Hematopoietic multipotent progenitor cell (in vitro differentiated cells): Measurements from ENCODE around the gene MRPL19. TPM values are rescaled to one million over a fixed set of nuclear protein-coding genes. Genes with fewer than 3 reads are reported as not detected.

Source experiments
- DNase-seq, 3 donors: peaks; one replicate each; pipeline ENCODE4 v3.0.0-alpha.2; 2011 to 2015; ENCODE audit warnings: low read depth in 2 of 3, low spot score in 2 of 3
- small RNA-seq: library from RNA; depleted of rRNA; stranded (forward); fragments of <200 nt; gene quantifications from one replicate; pipeline ENCODE3, GENCODE V24; 2012
- total RNA-seq: library from RNA; depleted of rRNA; stranded (reverse); fragments of >200 nt; gene quantifications from one replicate; pipeline ENCODE4 v1.2.3, GENCODE V29; 2012

Gene MRPL19
- total RNA-seq, 1 donor: 10.2 TPM

- DNase-seq: no peak
These were observed 82.2 kb downstream of the MRPL19 start for GRCh38 chr2:75728614-75729419.

- no peak for DNase-seq
These were observed 83.3 kb downstream of the MRPL19 start for GRCh38 chr2:75729861-75730260.

GRCh38 chr2:75736276-75736675 lies 89.7 kb downstream of the MRPL19 start:
- no peak for DNase-seq

DNA sequence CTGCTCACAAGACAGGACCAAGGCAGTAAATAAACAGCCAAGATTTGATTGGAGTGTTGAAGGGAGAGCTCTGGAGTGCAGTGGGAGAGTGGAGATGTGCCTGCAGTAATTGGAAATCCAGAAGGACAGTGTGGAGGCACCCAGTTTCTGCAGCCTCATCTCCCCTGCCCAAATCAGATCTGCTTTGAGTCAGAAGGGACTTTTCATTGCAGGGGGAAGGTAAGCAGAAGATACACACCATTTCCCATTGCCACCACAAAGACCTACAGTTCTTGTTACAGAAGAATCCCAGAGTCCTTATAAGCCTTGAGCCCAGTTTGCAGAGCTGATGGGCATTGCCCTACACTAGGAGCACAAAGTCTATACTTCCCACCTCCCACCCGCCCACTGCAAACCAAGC lies 91.4 kb downstream of the MRPL19 start:
- no peak for DNase-seq

Small RNA genes within 50 kb of the gene (small RNA-seq; reads per million reads assigned to genes)
- 0.61 reads per million for gene RF00012

Other genes starting within 250 kb of the MRPL19 start
- not detected for gene EVA1A, start 85.8 kb upstream of the MRPL19 start, total RNA-seq
- 6.5 TPM for gene GCFC2, start 64.1 kb downstream of the MRPL19 start, total RNA-seq